ENCODE measurements around the gene HSD11B1L. TPM values are rescaled to one million over a fixed set of nuclear protein-coding genes. Genes with fewer than 3 reads are reported as not detected.

The HSD11B1L gene
- total RNA-seq, 3 donors from 2014 or later: 10.4 to 13.1 (median 11.1) TPM

- intact Hi-C loops (cut with DNase I; ENCODE audit: low total_unique reads): no loop called here
- no peak overlapping the region for H3K4me3 ChIP-seq
- peaks cover 0 to 6% of the 10 kb centered on the region in 2 donors for H3K4me1 ChIP-seq
Observed at GRCh38 chr19:5635427-5635826, 45.4 kb upstream of the HSD11B1L start.

GRCh38 chr19:5637971-5638370 is 42.9 kb upstream of the HSD11B1L start:
- no peak overlapping the region for H3K27ac ChIP-seq
- no peaks in the 10 kb centered on the region for H3K36me3 ChIP-seq
- H3K27me3 ChIP-seq: no peaks in the 10 kb centered on the region
- DNase-seq (ENCODE audit: low spot score in 2 of 2): no peak
- H3K4me3 ChIP-seq: no peak overlapping the region
- intact Hi-C loops (cut with DNase I; ENCODE audit: low total_unique reads): no loop called here
- H3K9me3 ChIP-seq: no peaks in the 10 kb centered on the region
- no peak for TF ChIP-seq POLR2A (IDR thresholded peaks at IDR 0.05)
- TF ChIP-seq POLR2AphosphoS5 (IDR thresholded peaks at IDR 0.05): no peak
- no peak for TF ChIP-seq CTCF (IDR thresholded peaks at IDR 0.05)
- H3K4me1 ChIP-seq: no peaks in the 10 kb centered on the region

More at GRCh38 chr19:5635427-5635826, 45.4 kb upstream of the HSD11B1L start:
- Histone ChIP-seq H3K27ac (no peak overlapping the region), H3K27me3 (no peaks in the 10 kb centered on the region), H3K36me3 (no peaks in the 10 kb centered on the region), H3K9me3 (no peaks in the 10 kb centered on the region)
- no peak for TF ChIP-seq POLR2AphosphoS5 (IDR thresholded peaks at IDR 0.05)
- TF ChIP-seq POLR2A (IDR thresholded peaks at IDR 0.05): no peak
- no peak for TF ChIP-seq CTCF (IDR thresholded peaks at IDR 0.05)
- no peak for DNase-seq (ENCODE audit: low spot score in 2 of 2)

- Histone ChIP-seq H3K27me3 (no peaks in the 10 kb centered on the region), H3K36me3 (no peaks in the 10 kb centered on the region), H3K27ac (no peak overlapping the region), H3K9me3 (no peaks in the 10 kb centered on the region), H3K4me1 (no peaks in the 10 kb centered on the region), H3K4me3 (no peak overlapping the region)
- DNase-seq (ENCODE audit: low spot score in 2 of 2): peak in 1 of 2 donors; percentile 30
- no peak for TF ChIP-seq POLR2AphosphoS5 (IDR thresholded peaks at IDR 0.05)
- no peak for TF ChIP-seq POLR2A (IDR thresholded peaks at IDR 0.05)
- TF ChIP-seq CTCF (IDR thresholded peaks at IDR 0.05): no peak
- intact Hi-C loops (cut with DNase I; ENCODE audit: low total_unique reads): no loop called here
Observed at GRCh38 chr19:5641171-5641570, 39.7 kb upstream of the HSD11B1L start.

- no peak overlapping the region for H3K27ac ChIP-seq
- no peaks in the 10 kb centered on the region for H3K36me3 ChIP-seq
- no peak overlapping the region for H3K4me3 ChIP-seq
- H3K9me3 ChIP-seq: no peaks in the 10 kb centered on the region
- no peaks in the 10 kb centered on the region for H3K4me1 ChIP-seq
- DNase-seq (ENCODE audit: low spot score in 2 of 2): no peak
- intact Hi-C loops (cut with DNase I; ENCODE audit: low total_unique reads): no loop called here
- TF ChIP-seq CTCF (IDR thresholded peaks at IDR 0.05) (no peak), POLR2AphosphoS5 (IDR thresholded peaks at IDR 0.05) (no peak), POLR2A (IDR thresholded peaks at IDR 0.05) (no peak)
- H3K27me3 ChIP-seq: no peaks in the 10 kb centered on the region
Observed at GRCh38 chr19:5642204-5642603, 38.6 kb upstream of the HSD11B1L start.

- Histone ChIP-seq H3K4me3 (no peak overlapping the region), H3K36me3 (no peaks in the 10 kb centered on the region), H3K27me3 (no peaks in the 10 kb centered on the region), H3K9me3 (no peaks in the 10 kb centered on the region), H3K4me1 (no peaks in the 10 kb centered on the region), H3K27ac (no peak overlapping the region)
- DNase-seq (ENCODE audit: low spot score in 2 of 2): no peak
- TF ChIP-seq CTCF (IDR thresholded peaks at IDR 0.05) (no peak), POLR2AphosphoS5 (IDR thresholded peaks at IDR 0.05) (no peak), POLR2A (IDR thresholded peaks at IDR 0.05) (no peak)
- intact Hi-C loops (cut with DNase I; ENCODE audit: low total_unique reads): no loop called here
Observed at GRCh38 chr19:5643060-5643459, 37.8 kb upstream of the HSD11B1L start.

All from breast epithelium (tissue), 4 donors.